Fibroblast of pulmonary artery (primary cell): ENCODE results near the gene DDHD1.

Source experiments
- DNase-seq: peaks from one replicate; pipeline ENCODE4 v3.0.0-alpha.2; 2010; ENCODE audit warnings: low read depth
- H3K4me3 ChIP-seq: replicated peaks from 2 replicates; pipeline ENCODE4 v1.5.1; 2011; ENCODE audit warnings: low read depth, mild to moderate bottlenecking, control low read depth, low read length, moderate library complexity
- CTCF ChIP-seq: IDR thresholded peaks from 2 replicates; pipeline ENCODE4 v1.5.1; 2011; ENCODE audit warnings: mild to moderate bottlenecking, control low read depth, low read length, inconsistent platforms; ENCODE audit errors: missing control alignments

Gene DDHD1

GRCh38 chr14:53168786-53169185, 15.7 kb upstream of the DDHD1 start:
- TF ChIP-seq CTCF = no peak
- DNase-seq = no peak
- no peak overlapping the region for H3K4me3 ChIP-seq

GRCh38 chr14:53167602-53168328, 14.6 kb upstream of the DDHD1 start:
- peak; percentile 35 for DNase-seq
- H3K4me3 ChIP-seq = no peak overlapping the region
- no peak for TF ChIP-seq CTCF

GRCh38 chr14:53161758-53162435, 8.8 kb upstream of the DDHD1 start:
- no peak overlapping the region for H3K4me3 ChIP-seq
- DNase-seq = no peak
- TF ChIP-seq CTCF = no peak

- no peak overlapping the region for H3K4me3 ChIP-seq
- no peak for TF ChIP-seq CTCF
- no peak for DNase-seq
These were observed 3.1 kb upstream of the DDHD1 start for GRCh38 chr14:53156238-53156637.

GRCh38 chr14:53153702-53154112, 584 bp upstream of the DDHD1 start:
- no peak for DNase-seq
- H3K4me3 ChIP-seq = peak overlapping the region; percentile 83

GRCh38 chr14:53152184-53152886, 788 bp downstream of the DDHD1 start:
- TF ChIP-seq CTCF = no peak
- peak overlapping the region; percentile 83 for H3K4me3 ChIP-seq
- DNase-seq = peak; percentile 28

More at GRCh38 chr14:53153702-53154112, 584 bp upstream of the DDHD1 start:
- TF ChIP-seq CTCF = no peak
